H1 (cell line): ENCODE results near the gene SMYD3. TPM values are rescaled to one million over a fixed set of nuclear protein-coding genes. Genes with fewer than 3 reads are reported as not detected.

ENCODE experiments used
- EZH2 ChIP-seq: fragments of 200-600 bp; sonication (generic); IDR thresholded peaks from 2 replicates; pipeline ENCODE4 v1.7.1; 2012; ENCODE audit warnings: low read depth, mild to moderate bottlenecking, moderate library complexity, low read length, inconsistent platforms; ENCODE audit not compliant: severe bottlenecking
- polyA plus RNA-seq, 7 experiments: library from polyadenylated mRNA; depleted of rRNA in 3 of 7; stranded (reverse) in 5 of 7; unstranded in 2 of 7; fragments of >200 nt in 5 of 7; fragments of 200-250 nt in 2 of 7; gene quantifications; 1 replicate in 5 of 7; 2 replicates in 1 of 7; 4 replicates in 1 of 7; pipeline versions ENCODE4 v1.2.1 to v1.2.3, GENCODE V29; 2011 to 2013; ENCODE audit warnings: missing spikeins in 2 of 7, mixed read lengths in 2 of 7
- total RNA-seq: library from RNA; stranded (reverse); fragmentation: NEBNext Ultra II Directional; extraction: Animal tissue kit (Norgen Biotek cat#: 25700); gene quantifications from 2 replicates; pipeline ENCODE4 v1.2.1, GENCODE V29; 2021

Gene SMYD3
- total and polyA plus RNA-seq, 2 of the 8 experiments (the other 6 are each of a cell fraction or from before 2014, with no cell fraction given), result 17.3 to 25.4 TPM

GRCh38 chr1:246413430-246413829 lies 93.6 kb downstream of the SMYD3 start (continued):
- no peak for TF ChIP-seq EZH2
